ENCODE measurements around the gene PPARG. TPM values are rescaled to one million over a fixed set of nuclear protein-coding genes. Genes with fewer than 3 reads are reported as not detected.

The PPARG gene
- total RNA-seq, 1 experiment from 2014 or later, result 0.79 TPM

- DNase-seq (ENCODE audit: low spot score), result no peak
- ChIA-PET CTCF (interaction anchor here (1.0 to 2.0 kb wide), 2 partner anchors 12 to 308 kb away, joined by 5 to 18 read pairs; no protein-coding TSS in a partner anchor), POLR2A (interaction anchor here (0.5 kb wide), 1 partner anchor 54 kb away, joined by 4 read pairs; no protein-coding TSS in a partner anchor)
- Mint-ChIP-seq H3K4me3 (peak overlapping the region; percentile 97), H3K4me1 (peaks cover 27% of the 10 kb centered on the region), H3K9me3 (no peaks in the 10 kb centered on the region), H3K36me3 (peaks cover 3% of the 10 kb centered on the region; the same call in 1 of the 2 replicates), H3K27me3 (ENCODE audit: low read depth) (no peaks in the 10 kb centered on the region; the same call in 1 of the 2 replicates), H3K27ac (no peak overlapping the region; the same call in 1 of the 2 replicates)
- TF ChIP-seq, protein P1, sequence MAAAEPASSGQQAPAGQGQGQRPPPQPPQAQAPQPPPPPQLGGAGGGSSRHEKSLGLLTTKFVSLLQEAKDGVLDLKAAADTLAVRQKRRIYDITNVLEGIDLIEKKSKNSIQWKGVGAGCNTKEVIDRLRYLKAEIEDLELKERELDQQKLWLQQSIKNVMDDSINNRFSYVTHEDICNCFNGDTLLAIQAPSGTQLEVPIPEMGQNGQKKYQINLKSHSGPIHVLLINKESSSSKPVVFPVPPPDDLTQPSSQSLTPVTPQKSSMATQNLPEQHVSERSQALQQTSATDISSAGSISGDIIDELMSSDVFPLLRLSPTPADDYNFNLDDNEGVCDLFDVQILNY (CRISPR knock-in tag; IDR thresholded peaks at IDR 0.05), result no peak
- TF ChIP-seq, protein P2, sequence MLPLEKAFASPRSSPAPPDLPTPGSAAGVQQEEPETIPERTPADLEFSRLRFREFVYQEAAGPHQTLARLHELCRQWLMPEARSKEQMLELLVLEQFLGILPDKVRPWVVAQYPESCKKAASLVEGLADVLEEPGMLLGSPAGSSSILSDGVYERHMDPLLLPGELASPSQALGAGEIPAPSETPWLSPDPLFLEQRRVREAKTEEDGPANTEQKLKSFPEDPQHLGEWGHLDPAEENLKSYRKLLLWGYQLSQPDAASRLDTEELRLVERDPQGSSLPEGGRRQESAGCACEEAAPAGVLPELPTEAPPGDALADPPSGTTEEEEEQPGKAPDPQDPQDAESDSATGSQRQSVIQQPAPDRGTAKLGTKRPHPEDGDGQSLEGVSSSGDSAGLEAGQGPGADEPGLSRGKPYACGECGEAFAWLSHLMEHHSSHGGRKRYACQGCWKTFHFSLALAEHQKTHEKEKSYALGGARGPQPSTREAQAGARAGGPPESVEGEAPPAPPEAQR (CRISPR knock-in tag; IDR thresholded peaks at IDR 0.05), result no peak
- ATAC-seq, result no peak
These were observed 194.5 kb downstream of the PPARG start for GRCh38 chr3:12483410-12483809.

DNA sequence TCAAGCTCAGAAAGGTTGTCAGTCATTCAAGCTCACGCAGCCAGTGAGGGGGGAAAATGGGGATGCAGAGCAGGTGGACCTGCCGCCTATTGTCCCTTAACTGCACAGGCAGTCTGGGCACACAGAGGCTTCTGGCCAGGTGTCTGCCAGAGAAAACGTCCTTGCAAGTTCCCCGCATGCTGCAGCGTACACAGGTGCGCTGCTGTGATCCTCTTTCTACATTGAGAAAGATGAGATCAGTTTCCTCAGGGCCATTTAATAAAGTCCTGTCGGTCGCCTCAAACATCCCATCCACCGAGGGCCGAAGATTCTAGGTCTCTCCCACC is 195.0 kb downstream of the PPARG start:
- H3K4me3 Mint-ChIP-seq, result peak overlapping the region; percentile 97
- H3K36me3 Mint-ChIP-seq, result peaks cover 3% of the 10 kb centered on the region; the same call in 1 of the 2 replicates
- ChIA-PET CTCF (interaction anchor here (0.8 to 2.0 kb wide), 3 partner anchors 12 to 308 kb away, joined by 3 to 18 read pairs (median 5); no protein-coding TSS in a partner anchor), POLR2A (interaction anchor here (0.5 to 1.0 kb wide), 3 partner anchors 9 to 500 kb away, joined by 4 read pairs; no protein-coding TSS in a partner anchor)
- H3K9me3 Mint-ChIP-seq, result no peaks in the 10 kb centered on the region
- H3K27ac Mint-ChIP-seq, result peak overlapping the region; percentile 65; the same call in 1 of the 2 replicates
- peaks cover 27% of the 10 kb centered on the region for H3K4me1 Mint-ChIP-seq
- ATAC-seq, result peak; percentile 2
- TF ChIP-seq MXD4 (CRISPR knock-in tag; IDR thresholded peaks at IDR 0.05; ENCODE audit: borderline replicate concordance) (no peak), GABPB1 (CRISPR knock-in tag; IDR thresholded peaks at IDR 0.05) (peak; percentile 59; the same call in 1 of the 2 replicates)
- H3K27me3 Mint-ChIP-seq (ENCODE audit: low read depth), result no peaks in the 10 kb centered on the region; the same call in 1 of the 2 replicates
- no peak for DNase-seq (ENCODE audit: low spot score)

Other genes starting within 250 kb of the PPARG start
- gene TIMP4, start 130.2 kb upstream of the PPARG start, total RNA-seq (2021), result 4.1 to 11.8 TPM (median 4.8 TPM) in 3 replicates
- 19.9 to 21.1 TPM (median 20.2 TPM) in 3 replicates for gene TSEN2, start 195.4 kb downstream of the PPARG start, total RNA-seq (2021)